HepG2 (cell line): ENCODE results near the gene KAZN. TPM values are rescaled to one million over a fixed set of nuclear protein-coding genes. Genes with fewer than 3 reads are reported as not detected.

Source experiments
- CBFB ChIP-seq: sonication (generic); formaldehyde crosslinking; IDR thresholded peaks from 2 replicates; pipeline ENCODE4 v1.4.0; 2020; ENCODE audit warnings: missing genetic modification reagents
- KDM5A ChIP-seq: fragments of 200-600 bp; sonication (generic); IDR thresholded peaks from 2 replicates; pipeline ENCODE4 v1.7.0; 2018; ENCODE audit warnings: antibody characterized with exemption, mild to moderate bottlenecking, low read length, borderline replicate concordance
- PITX1 ChIP-seq: sonication (generic); formaldehyde crosslinking; IDR thresholded peaks from 2 replicates; pipeline ENCODE4 v1.5.1; 2020; ENCODE audit warnings: mild to moderate bottlenecking, missing genetic modification reagents
- SIN3A ChIP-seq: IDR thresholded peaks from 2 replicates; pipeline ENCODE4 v1.6.1; 2011; ENCODE audit warnings: low read depth, mild to moderate bottlenecking, control low read depth, low read length, borderline replicate concordance
- SSRP1 ChIP-seq: IDR thresholded peaks from 2 replicates; pipeline ENCODE4 v1.6.1; 2016; ENCODE audit warnings: control low read depth
- TSC22D2 ChIP-seq: sonication (generic); formaldehyde crosslinking; IDR thresholded peaks from 2 replicates; pipeline ENCODE4 v1.5.1; 2020; ENCODE audit warnings: missing genetic modification reagents, mild to moderate bottlenecking, borderline replicate concordance
- ZFY ChIP-seq: sonication (generic); formaldehyde crosslinking; IDR thresholded peaks from 2 replicates; pipeline ENCODE4 v1.4.0; 2020; ENCODE audit warnings: missing genetic modification reagents
- ZKSCAN8 ChIP-seq: IDR thresholded peaks from 2 replicates; pipeline ENCODE4 v1.6.1; 2016; ENCODE audit warnings: borderline replicate concordance, missing genetic modification reagents, missing compliant biosample characterization
- ZNF501 ChIP-seq: sonication (generic); formaldehyde crosslinking; IDR thresholded peaks from 2 replicates; pipeline ENCODE4 v1.5.1; 2020; ENCODE audit warnings: mild to moderate bottlenecking, moderate library complexity, missing genetic modification reagents
- ZNF607 ChIP-seq: sonication (generic); formaldehyde crosslinking; IDR thresholded peaks from 2 replicates; pipeline ENCODE4 v1.5.1; 2020; ENCODE audit warnings: missing genetic modification reagents, mild to moderate bottlenecking, borderline replicate concordance
- ZSCAN29 ChIP-seq: sonication (generic); formaldehyde crosslinking; conservative IDR thresholded peaks from 2 replicates; pipeline ENCODE4 v1.4.0; 2020; ENCODE audit warnings: mild to moderate bottlenecking, missing genetic modification reagents
- polyA plus RNA-seq, 8 experiments: library from polyadenylated mRNA; depleted of rRNA in 3 of 8; stranded (reverse) in 7 of 8; unstranded in 1 of 8; fragments of >200 nt; fragmentation: Illumina TruSeq in 4 of 8; extraction: Trizol in 4 of 8; gene quantifications; 2 replicates each; pipeline versions ENCODE4 v1.2.1 to v1.2.3, GENCODE V29; 2011 to 2016; ENCODE audit warnings: low read depth in 4 of 8, missing spikeins in 1 of 8, mixed read lengths in 1 of 8; ENCODE audit not compliant: insufficient read depth in 1 of 8
- total RNA-seq, 5 experiments: library from RNA; depleted of rRNA; stranded (reverse); fragments of >200 nt; fragmentation: Illumina TruSeq; extraction: Trizol; gene quantifications; 2 replicates each; pipeline ENCODE4 v1.2.3, GENCODE V29; 2016; ENCODE audit warnings: low read depth in 1 of 5
- TF ChIP-seq, protein P1 (sequence below): IDR thresholded peaks from 2 replicates; pipeline ENCODE4 v1.6.1; 2016; ENCODE audit warnings: control low read depth
- TF ChIP-seq, protein P2 (sequence below): sonication (generic); formaldehyde crosslinking; IDR thresholded peaks from 2 replicates; pipeline ENCODE4 v1.4.0; 2020; ENCODE audit warnings: mild to moderate bottlenecking, missing genetic modification reagents
- TF ChIP-seq, protein P3 (sequence below): sonication (generic); formaldehyde crosslinking; IDR thresholded peaks from 2 replicates; pipeline ENCODE4 v1.4.0; 2020; ENCODE audit warnings: missing genetic modification reagents, borderline replicate concordance
- TF ChIP-seq, protein P4 (sequence below): IDR thresholded peaks from 2 replicates; pipeline ENCODE4 v1.6.1; 2016
- TF ChIP-seq, protein P5 (sequence below): sonication (generic); formaldehyde crosslinking; IDR thresholded peaks from 2 replicates; pipeline ENCODE4 v1.5.1; 2020; ENCODE audit warnings: mild to moderate bottlenecking, missing genetic modification reagents, moderate library complexity

The KAZN gene
- total and polyA plus RNA-seq, 2 of the 13 experiments (the other 11 are each of a cell fraction or from before 2014, with no cell fraction given), result 10.4 to 13.5 TPM

DNA sequence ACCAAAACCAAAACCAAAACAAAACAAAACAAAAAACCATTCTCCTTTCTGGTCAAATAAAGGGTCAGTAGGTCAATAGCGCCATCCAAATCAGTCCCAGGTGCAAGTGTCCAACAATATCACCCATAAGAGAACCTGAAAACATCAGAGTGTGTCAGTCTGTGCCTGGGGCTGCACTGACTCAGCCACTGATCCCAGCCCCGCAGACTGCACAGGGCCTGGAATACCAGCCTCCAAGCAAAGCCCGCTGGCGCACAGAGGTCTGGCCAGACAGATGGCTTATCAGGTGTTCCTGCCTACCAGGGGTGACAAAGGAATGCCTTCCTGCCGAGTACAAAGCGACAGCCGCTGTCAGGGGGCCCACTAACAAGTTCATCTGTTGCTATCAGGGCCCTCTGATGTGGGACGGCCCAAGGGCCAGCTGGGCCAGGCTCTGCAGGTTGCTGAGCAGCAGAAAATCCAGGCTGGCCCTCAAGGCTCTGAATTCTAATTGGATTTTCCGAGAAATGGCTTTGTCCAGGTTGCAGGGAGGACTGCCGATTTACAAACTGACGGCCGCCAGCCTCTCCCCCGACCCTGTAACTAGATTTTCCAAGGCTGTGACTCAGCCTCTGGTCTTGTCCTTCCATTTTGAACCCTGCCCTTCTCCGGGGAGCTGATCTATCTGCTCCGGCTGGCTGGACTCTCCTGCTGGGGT lies 541.3 kb downstream of the KAZN start (continued):
- TF ChIP-seq, protein P1, sequence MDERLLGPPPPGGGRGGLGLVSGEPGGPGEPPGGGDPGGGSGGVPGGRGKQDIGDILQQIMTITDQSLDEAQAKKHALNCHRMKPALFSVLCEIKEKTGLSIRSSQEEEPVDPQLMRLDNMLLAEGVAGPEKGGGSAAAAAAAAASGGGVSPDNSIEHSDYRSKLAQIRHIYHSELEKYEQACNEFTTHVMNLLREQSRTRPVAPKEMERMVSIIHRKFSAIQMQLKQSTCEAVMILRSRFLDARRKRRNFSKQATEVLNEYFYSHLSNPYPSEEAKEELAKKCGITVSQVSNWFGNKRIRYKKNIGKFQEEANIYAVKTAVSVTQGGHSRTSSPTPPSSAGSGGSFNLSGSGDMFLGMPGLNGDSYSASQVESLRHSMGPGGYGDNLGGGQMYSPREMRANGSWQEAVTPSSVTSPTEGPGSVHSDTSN (CRISPR knock-in tag), result peak; percentile 18; the same call in 1 of the 2 replicates
- peak; percentile 80 for TF ChIP-seq PITX1 (CRISPR knock-in tag)
- TF ChIP-seq, protein P2, sequence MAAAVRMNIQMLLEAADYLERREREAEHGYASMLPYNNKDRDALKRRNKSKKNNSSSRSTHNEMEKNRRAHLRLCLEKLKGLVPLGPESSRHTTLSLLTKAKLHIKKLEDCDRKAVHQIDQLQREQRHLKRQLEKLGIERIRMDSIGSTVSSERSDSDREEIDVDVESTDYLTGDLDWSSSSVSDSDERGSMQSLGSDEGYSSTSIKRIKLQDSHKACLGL (CRISPR knock-in tag), result peak; percentile 32; the same call in 1 of the 2 replicates
- TF ChIP-seq, protein P3, sequence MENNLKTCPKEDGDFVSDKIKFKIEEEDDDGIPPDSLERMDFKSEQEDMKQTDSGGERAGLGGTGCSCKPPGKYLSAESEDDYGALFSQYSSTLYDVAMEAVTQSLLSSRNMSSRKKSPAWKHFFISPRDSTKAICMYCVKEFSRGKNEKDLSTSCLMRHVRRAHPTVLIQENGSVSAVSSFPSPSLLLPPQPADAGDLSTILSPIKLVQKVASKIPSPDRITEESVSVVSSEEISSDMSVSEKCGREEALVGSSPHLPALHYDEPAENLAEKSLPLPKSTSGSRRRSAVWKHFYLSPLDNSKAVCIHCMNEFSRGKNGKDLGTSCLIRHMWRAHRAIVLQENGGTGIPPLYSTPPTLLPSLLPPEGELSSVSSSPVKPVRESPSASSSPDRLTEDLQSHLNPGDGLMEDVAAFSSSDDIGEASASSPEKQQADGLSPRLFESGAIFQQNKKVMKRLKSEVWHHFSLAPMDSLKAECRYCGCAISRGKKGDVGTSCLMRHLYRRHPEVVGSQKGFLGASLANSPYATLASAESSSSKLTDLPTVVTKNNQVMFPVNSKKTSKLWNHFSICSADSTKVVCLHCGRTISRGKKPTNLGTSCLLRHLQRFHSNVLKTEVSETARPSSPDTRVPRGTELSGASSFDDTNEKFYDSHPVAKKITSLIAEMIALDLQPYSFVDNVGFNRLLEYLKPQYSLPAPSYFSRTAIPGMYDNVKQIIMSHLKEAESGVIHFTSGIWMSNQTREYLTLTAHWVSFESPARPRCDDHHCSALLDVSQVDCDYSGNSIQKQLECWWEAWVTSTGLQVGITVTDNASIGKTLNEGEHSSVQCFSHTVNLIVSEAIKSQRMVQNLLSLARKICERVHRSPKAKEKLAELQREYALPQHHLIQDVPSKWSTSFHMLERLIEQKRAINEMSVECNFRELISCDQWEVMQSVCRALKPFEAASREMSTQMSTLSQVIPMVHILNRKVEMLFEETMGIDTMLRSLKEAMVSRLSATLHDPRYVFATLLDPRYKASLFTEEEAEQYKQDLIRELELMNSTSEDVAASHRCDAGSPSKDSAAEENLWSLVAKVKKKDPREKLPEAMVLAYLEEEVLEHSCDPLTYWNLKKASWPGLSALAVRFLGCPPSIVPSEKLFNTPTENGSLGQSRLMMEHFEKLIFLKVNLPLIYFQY (CRISPR knock-in tag), result peak; percentile 88
- TF ChIP-seq, protein P4, sequence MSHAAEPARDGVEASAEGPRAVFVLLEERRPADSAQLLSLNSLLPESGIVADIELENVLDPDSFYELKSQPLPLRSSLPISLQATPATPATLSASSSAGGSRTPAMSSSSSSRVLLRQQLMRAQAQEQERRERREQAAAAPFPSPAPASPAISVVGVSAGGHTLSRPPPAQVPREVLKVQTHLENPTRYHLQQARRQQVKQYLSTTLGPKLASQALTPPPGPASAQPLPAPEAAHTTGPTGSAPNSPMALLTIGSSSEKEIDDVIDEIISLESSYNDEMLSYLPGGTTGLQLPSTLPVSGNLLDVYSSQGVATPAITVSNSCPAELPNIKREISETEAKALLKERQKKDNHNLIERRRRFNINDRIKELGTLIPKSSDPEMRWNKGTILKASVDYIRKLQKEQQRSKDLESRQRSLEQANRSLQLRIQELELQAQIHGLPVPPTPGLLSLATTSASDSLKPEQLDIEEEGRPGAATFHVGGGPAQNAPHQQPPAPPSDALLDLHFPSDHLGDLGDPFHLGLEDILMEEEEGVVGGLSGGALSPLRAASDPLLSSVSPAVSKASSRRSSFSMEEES (CRISPR knock-in tag), result peak; percentile 49; the same call in 1 of the 2 replicates
- 0 out of 2 replicates have a peak, but pooled peaks have one; percentile 35 for TF ChIP-seq ZNF607
- TF ChIP-seq ZNF501 (CRISPR knock-in tag), result peak; percentile 89
- TF ChIP-seq, protein P5, sequence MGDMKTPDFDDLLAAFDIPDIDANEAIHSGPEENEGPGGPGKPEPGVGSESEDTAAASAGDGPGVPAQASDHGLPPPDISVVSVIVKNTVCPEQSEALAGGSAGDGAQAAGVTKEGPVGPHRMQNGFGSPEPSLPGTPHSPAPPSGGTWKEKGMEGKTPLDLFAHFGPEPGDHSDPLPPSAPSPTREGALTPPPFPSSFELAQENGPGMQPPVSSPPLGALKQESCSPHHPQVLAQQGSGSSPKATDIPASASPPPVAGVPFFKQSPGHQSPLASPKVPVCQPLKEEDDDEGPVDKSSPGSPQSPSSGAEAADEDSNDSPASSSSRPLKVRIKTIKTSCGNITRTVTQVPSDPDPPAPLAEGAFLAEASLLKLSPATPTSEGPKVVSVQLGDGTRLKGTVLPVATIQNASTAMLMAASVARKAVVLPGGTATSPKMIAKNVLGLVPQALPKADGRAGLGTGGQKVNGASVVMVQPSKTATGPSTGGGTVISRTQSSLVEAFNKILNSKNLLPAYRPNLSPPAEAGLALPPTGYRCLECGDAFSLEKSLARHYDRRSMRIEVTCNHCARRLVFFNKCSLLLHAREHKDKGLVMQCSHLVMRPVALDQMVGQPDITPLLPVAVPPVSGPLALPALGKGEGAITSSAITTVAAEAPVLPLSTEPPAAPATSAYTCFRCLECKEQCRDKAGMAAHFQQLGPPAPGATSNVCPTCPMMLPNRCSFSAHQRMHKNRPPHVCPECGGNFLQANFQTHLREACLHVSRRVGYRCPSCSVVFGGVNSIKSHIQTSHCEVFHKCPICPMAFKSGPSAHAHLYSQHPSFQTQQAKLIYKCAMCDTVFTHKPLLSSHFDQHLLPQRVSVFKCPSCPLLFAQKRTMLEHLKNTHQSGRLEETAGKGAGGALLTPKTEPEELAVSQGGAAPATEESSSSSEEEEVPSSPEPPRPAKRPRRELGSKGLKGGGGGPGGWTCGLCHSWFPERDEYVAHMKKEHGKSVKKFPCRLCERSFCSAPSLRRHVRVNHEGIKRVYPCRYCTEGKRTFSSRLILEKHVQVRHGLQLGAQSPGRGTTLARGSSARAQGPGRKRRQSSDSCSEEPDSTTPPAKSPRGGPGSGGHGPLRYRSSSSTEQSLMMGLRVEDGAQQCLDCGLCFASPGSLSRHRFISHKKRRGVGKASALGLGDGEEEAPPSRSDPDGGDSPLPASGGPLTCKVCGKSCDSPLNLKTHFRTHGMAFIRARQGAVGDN (CRISPR knock-in tag), result peak; percentile 92
- no peak; the same call in 1 of the 2 replicates for TF ChIP-seq SIN3A
- TF ChIP-seq SSRP1 (CRISPR knock-in tag), result peak; percentile 31; the same call in 1 of the 2 replicates
- no peak for TF ChIP-seq TSC22D2
- 0 out of 2 replicates have a peak, but pooled peaks have one; percentile 54 for TF ChIP-seq ZKSCAN8
- no peak for TF ChIP-seq KDM5A
- TF ChIP-seq CBFB (CRISPR knock-in tag), result peak; percentile 54; the same call in 1 of the 2 replicates
- peak; percentile 63; the same call in 1 of the 2 replicates for TF ChIP-seq ZFY (CRISPR knock-in tag)
- TF ChIP-seq ZSCAN29 (CRISPR knock-in tag), result peak; percentile 91
